Left forelimb (tissue), 1 donor: ENCODE measurements around the gene SFXN2.
"Not testable (repeated sequence)": the region's sequence is repeated elsewhere in the genome, so short reads cannot be mapped to it uniquely, and the experiment has no call there.

Experiments
- DNase-seq: peaks from one replicate; pipeline ENCODE4 v3.0.0-alpha.2; 2018; ENCODE audit warnings: low spot score

SFXN2 gene, protein sequence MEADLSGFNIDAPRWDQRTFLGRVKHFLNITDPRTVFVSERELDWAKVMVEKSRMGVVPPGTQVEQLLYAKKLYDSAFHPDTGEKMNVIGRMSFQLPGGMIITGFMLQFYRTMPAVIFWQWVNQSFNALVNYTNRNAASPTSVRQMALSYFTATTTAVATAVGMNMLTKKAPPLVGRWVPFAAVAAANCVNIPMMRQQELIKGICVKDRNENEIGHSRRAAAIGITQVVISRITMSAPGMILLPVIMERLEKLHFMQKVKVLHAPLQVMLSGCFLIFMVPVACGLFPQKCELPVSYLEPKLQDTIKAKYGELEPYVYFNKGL

DNA sequence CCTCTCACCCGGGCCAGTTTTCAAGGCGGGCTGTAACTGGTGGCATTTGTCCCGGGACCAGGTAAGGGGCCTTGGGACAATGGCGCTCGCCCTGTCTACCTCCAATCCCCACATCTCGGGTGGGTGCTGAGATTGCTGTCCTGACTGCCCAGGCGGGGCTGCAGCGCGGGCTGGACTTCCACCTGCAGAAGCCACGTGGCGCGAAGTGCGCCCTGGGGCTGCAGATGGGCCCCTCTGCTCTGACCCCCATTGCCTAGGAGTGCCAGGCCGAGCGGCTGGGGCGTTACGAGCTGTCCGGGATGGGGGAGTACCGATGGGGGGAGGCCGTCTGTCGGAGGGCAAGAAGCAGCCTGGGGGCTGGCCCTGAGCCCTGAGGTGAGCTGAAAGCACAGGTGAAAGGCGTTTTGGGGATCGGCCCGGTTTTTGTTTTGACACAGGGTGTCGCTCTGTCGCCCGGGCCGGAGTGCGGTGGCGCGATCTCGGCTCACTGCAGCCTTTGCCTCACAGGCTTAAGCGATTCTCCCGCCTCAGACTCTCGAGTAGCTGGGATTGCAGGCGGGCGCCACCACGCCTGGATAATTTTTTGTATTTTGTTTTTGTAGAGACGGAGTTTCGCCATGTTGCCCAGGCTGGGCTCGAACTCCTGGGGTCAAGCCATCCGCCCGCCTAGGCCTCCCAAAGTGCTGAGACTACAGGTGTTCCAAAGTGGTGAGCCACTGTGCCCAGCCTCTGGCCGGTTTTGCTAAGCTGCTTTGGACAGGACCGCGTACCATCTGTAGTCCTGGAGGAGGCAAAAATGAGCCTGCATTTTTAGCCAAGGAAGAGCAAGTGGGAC, at the start of gene SFXN2:
SFXN2 (plus strand) TSS at position 16 of the 835 bp plus-strand sequence. CDS start 12,001 bp downstream, outside the sequence.
- peak; percentile 70 for DNase-seq

GRCh38 chr10:102665904-102666509, 48.4 kb upstream of the SFXN2 start:
- DNase-seq, result no peak

GRCh38 chr10:102667411-102667810, 47.0 kb upstream of the SFXN2 start:
- not testable (repeated sequence) for DNase-seq

- DNase-seq, result no peak
Measured at GRCh38 chr10:102668326-102669107, 45.9 kb upstream of the SFXN2 start.

DNA sequence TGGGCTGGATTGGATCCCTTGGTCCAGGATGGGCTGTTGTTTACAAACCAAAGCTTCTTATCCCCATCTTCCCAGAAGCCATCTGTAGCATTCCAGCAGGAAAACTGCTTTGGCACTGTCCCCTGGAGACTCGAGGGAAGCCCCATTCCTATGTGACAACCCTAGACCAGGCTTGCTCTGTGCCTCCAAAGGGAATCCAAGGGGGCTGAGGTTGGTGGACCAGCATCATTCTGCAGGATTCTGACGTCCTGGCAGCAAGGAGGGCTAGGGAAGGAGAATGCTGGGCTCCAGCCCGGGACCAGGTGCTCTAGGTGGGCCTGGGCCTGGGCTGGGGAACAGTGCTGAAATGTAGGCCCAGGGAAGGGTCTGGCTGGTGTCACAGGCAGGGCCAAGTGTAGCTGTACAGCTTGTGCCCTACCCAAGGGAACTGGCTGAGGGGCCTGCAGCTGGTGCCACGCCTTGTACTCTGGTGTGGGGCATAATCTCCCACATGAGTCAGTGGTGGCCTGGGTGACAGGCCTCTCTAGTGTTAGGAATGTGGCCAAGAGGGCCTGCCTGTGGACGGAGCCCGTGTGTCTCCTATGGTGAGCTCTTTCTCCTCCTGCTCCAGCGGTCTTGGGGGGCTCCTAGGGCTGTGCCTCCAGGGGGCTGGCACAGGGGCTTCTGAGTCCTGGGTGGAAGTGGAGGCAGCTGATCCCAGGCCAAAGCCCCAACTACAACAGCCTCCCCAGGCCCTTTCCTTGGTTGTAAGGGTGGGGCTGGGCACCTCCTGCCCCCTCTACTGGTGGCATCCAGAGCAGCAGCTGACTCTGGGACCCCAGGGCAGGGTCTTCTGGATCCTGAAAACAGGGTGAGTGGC, 45.0 kb upstream of the SFXN2 start:
- no peak for DNase-seq

GRCh38 chr10:102670065-102670670, 44.3 kb upstream of the SFXN2 start:
- DNase-seq, result no peak

DNA sequence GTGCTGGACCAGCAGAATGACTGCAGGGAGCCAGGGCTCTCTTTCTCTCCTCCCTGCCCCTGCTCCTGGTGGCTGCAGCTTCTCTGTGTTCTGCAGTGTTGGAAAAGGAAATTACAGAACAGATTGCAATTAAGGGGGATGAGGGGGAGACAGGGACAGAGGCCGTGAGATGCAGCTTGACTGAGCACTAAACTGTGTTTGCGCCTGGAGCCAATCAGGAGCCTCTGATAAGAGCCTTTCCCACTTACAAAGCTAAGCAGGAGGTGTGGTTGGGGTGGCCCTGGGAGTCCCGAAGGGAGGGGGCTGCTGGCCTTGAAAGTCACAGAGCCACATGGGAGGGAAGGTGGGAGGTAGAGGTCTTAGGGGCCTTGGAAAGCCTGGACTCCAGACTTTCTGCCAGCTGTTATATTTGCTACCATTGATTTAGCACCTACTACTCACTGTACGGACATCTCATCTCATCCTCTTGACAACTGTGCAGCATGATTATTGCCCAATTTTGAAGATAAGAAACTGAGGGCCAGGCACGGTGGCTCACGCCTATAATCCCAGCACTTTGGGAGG, 43.5 kb upstream of the SFXN2 start:
- no peak for DNase-seq

GRCh38 chr10:102673236-102673818, 41.1 kb upstream of the SFXN2 start:
- DNase-seq, result no peak

DNA sequence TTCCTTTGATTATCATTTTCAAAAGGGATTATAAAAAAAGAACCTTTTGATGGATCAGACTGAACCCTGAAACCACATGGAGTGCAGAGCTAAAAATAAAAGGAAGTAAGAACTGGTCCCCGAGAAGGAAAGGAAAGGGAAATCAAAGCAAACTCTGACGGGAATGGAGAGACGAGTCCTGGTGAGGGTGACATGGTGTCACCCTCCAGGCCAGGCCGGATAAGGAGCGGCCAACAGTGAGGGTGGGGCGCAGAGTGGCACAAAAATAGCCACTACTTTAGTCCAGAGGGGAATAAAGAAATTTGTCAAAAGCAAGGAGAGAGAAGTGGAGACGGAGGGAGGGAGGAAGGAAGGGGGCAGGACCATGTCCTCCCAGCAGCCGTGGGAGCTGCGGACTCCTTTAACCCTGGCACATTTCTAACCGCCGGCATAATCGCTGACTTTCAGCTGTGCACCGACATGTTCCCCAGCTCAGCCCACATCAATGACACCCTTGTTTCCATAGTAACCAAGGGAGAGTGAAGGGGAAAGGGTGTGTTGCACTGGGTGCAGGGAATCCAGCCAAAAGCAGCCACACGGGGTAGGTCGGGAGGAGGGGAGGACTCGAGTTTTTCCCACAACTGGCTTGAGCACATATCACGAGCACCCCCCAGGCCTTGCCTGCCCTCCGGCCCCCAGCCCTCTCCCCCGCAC, 40.5 kb upstream of the SFXN2 start:
- no peak for DNase-seq

DNA sequence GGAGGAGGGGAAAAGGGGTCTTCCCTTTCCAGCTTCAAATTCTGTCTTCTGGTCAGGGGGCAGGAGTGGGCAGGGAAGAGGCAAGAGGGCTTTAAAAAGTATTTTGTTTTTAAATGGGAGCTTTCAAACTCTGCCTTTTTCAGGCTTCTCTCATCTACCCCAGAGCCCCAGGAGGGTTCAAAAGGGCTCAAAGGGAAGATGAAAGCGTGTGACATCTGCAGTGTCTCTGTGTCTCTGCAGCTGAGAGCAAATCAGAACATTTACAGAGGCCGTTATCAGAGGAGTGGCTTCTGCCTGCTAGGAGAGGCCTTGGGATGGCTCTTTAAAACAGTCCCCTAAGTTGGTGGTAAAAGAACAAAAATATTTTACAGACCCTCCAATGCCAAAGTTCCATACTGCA, 39.9 kb upstream of the SFXN2 start:
- no peak for DNase-seq

DNA sequence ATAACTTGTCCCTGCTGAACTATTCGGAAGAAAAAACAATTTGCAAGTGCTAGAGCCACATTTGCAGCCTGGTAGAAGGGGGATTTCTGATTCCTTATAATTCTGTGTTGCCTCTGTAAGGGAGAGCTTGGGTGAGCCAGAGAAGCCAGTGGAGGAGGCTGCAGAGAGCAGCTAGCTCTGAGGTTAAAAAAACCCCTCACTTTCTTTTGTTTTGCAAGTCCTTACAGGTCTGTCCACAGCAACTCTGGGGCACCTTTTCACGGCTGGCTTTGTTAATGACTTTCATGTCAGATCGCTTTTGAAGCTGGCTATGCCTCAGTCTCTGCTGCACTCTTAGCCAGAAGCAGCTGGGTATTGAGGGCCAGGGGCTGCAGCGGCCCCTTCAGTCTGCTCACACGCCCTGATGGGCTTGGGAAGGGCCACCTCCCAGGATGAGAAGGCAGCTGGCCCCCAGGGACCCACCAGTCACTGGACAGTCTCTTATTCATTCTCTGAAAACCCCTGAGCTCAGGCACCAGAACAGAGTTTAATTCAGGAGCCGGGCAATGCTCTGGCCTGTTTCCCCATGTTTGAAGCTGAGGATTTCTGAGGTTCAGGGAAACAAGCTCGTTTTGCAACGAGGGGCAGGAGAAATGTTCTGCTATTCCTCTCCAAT, 39.3 kb upstream of the SFXN2 start:
- DNase-seq, result no peak

- no peak for DNase-seq
Measured at GRCh38 chr10:102675666-102676533, 38.5 kb upstream of the SFXN2 start.

DNA sequence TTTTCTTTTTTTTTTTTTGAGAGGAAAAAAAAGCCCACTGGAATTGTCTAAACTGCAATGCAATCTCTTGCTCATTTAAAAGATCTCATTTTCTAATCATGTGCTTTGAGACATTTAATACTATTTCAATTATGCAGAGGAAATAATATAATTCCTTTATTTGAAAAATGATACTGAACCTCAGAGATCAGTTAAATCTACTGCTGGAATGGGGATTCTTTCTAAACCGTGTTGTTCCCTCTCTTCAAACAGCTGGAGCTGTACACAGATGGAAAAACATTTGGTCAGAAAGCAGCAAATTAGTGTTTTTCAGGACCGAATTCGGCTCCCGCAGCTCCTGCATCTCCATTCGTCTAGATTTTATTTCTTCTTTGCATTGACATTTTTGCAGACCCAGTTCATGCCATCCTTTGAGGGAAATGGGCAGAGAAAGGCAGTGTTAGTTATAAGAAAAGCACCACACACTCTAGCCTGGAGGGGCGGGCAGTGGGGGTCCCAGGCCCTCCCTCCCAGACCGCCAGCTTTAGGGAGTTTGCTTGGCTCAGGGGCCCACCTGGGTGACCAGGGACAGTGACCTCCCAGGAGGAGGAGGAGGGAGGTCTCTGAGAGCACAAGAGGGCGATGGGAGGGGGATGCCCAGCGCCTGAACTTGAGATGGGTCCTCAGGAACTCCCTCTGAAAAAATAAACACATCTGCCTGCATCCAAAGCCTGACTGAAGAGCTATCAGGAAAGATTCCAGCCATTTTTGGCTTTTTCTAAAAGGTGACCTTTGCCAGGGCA, 37.7 kb upstream of the SFXN2 start:
- no peak for DNase-seq

DNA sequence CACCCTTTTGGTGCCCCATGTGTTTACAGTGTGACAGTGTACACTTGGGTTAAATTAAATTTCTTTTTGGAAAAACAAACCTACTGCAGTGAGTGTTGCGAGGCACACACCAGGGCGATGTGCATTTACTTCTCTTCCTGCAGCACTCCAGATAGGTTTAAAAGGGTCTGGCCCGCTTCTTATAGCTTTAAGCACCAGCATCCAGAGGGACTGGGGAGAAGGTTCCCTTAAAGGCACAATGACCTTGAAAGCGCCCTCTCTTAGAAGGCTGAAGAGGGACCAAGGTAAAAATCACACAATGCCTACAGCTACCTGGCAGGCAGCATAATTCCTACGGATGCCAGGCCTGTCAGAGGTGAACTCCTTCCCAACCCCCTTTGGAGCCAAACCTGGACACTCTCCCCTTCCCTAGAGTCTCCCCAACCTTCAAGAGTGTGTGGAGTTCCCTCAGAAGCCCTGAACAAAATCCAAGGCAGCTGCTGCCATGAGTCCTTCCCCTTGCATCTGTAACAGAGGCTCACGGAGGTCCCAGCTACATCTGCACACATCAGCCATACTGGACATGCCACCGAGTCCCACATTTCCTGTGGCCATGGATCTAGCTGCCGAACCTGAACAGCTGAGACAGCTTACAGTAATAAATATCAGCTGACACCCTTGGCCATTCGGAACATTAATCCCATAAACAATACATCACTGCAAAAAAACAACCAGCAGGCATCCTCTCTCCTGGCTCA, 36.9 kb upstream of the SFXN2 start:
- DNase-seq, result no peak

- no peak for DNase-seq
Measured at GRCh38 chr10:102678068-102678400, 36.4 kb upstream of the SFXN2 start.

- peak; percentile 80 for DNase-seq
Measured at GRCh38 chr10:102678842-102679289, 35.6 kb upstream of the SFXN2 start.
